ENCODE data around the gene TP53I13. TPM values are rescaled to one million over a fixed set of nuclear protein-coding genes. Genes with fewer than 3 reads are reported as not detected.
A peak's percentile ranks its signal among the peaks of the same experiment; 100 is the strongest.

The TP53I13 gene
- total RNA-seq, 1 donor from 2014 or later, result 39.9 TPM

DNA sequence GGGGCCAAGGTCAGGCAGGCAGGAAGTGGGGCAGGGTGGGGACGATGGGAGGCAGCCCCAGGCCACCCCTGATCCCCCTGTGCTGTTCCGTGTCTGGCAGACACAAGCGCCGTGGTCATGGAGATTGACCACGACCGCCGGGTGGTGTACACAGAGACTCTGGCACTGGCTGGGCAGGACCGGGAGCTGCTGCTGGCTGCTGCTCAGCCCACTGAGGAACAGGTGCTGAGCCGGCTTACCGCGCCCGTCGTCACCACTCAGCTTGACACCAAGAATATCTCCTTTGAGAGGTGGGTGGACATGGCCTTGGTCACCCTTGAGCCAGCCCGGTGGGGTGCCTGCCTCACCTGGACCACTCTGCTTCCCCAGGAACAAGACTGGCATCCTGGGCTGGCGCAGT is 40.5 kb downstream of the TP53I13 start:
- intact Hi-C loops (cut with DNase I), result no loop called here
- ATAC-seq, result no peak
- DNase-seq (ENCODE audit: low spot score), result no peak

DNA sequence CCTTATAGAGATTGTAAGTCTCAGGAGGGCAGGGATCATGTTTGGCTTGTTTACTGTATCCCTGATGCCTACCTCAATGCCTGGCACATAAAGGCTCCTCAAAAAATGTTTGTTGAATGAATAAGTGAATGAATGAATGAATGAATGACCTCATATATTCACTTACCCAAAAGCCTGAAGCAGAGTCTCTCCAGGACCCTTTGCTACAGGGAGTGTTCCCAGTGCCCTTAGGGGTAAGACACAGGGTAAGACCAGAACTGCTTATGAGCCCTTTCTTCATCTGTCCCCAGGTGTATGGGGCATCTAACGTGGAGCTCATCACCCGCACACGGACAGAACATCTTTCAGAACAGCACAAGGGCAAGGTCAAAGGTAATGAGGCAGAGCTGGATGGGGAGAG is 41.9 kb downstream of the TP53I13 start:
- DNase-seq (ENCODE audit: low spot score), result no peak
- ATAC-seq, result no peak
- intact Hi-C loops (cut with DNase I), result no loop called here

DNA sequence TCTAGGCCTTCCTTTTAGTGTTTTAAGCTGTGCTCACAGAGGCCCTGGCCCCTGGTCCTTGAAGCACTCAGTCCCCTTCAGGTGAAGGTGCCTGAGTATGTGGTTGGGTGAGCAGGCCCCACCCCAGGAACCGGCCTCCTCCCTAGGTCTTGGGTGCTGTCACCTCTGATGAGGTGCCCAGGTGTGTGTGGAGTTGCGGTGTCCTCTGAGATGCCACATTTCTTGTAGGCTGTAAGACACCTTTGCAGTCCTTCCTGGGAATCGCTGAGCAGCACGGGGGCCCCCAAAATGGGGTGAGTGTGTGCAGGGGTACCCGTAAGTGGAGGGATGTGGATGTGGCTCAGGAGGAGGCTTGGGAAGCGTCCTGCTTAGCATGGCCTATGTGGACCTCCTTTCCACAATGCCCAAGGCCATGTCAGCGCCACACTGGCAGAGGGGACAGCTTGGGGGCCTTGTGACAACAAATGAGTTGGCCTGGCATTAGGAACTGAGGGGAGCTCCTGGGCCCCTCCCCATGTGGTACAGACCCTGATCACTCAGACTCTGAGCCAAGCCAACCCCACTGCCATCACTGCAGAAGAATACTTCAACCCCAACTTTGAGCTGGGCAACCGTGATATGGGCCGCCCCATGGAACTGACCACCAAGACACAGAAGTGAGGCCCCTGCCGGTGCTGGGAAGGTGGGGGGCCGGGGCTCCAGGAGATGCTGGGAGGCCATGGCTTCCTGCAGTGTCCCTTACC is 43.0 kb downstream of the TP53I13 start:
- ATAC-seq (no peak), DNase-seq (ENCODE audit: low spot score) (no peak)
- intact Hi-C loops (cut with DNase I), result no loop called here

DNA sequence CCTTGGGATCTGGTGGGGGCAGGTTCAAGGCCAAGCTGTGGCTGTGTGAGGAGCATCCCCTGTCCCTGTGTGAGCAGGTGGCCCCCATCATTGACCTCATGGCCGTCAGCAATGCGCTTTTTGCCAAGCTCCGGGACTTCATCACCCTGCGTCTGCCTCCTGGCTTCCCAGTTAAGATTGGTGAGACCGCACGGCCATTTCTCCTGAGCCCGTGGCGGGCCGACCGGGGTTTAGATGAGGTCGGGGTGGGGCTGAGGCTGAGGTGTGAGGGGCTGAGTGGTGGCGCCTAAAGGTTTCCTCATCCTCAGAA is 43.5 kb downstream of the TP53I13 start:
- intact Hi-C loops (cut with DNase I), result no loop called here
- no peak for ATAC-seq
- DNase-seq (ENCODE audit: low spot score), result no peak

DNA sequence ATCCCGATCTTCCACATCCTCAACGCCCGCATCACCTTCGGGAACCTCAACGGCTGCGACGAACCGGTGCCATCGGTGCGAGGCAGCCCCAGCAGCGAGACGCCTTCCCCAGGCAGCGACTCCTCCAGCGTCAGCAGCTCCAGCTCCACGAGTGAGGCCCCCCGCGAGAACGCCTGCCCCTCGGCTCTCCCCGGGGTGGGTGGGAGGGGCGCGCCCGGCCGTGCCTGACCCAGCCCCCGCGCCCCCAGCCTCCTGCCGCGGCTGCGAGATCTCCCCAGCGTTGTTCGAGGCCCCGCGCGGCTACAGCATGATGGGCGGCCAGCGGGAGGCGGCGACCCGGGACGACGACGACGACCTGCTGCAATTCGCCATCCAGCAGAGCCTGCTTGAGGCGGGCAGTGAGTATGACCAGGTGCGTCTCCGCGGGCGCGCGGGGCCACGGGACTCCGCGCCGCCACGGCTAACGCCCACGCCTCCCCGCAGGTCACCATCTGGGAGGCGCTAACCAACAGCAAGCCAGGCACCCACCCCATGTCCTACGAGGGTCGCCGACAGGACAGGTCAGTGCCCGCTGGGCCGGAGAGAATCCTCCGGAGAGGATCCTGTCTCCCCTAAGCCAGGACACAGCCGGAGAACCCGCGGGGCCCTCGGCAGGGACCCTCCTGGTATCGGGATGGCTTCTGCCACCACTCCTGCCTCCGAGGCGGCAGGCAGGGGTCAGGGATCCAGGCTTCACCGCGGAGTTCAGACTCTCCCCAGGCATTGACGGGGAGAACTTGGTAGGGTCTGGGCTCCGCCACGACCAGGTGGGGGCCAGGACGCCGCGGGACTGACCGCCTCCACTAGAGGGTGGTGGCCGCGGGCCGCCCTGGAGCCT is 44.1 kb downstream of the TP53I13 start:
- ATAC-seq, result no peak
- intact Hi-C loops (cut with DNase I), result no loop called here
- no peak for DNase-seq (ENCODE audit: low spot score)

DNA sequence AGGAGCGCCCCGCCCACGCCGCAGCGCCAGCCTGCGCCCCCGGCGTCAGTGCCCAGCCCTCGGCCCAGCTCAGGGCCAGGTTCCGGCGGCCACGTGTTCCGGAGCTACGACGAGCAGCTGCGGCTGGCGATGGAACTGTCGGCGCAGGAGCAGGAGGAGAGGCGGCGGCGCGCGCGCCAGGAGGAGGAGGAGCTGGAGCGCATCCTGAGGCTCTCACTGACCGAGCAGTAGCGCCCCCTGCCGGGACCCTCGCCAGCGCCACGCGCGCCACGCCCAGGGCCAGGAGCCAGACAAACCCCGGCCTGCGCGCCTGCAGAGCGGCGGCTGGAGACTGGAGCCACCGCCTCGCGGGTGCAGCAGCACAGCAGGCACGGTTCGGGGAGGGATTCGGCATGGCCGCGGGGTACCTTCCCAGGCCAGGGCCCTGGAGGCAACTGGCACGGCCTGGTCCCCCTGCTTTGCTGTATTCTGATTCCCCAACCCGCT is 44.9 kb downstream of the TP53I13 start:
- ATAC-seq (peak; percentile 75), DNase-seq (ENCODE audit: low spot score) (peak; percentile 98)
- intact Hi-C loops (cut with DNase I), result no loop called here

DNA sequence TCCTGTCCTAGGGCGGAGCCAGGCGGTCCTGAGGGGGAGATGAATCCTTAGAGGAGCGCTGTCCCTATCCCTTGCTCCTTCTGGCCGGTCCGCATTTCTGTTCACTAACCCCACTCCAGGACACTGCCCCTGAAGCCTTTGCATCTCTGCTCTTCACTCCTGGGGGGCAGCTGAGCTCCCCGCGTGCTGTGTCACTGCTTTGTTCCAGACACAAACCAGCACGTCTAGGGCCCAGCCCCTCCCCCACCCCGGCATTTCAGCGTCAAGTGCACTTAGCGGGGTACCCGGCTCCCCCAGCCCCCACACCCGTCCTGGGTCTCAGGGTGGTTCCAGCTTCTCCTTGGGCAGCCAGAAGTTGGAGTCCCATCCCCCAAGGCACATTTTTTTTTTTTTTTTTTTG is 45.4 kb downstream of the TP53I13 start:
- ATAC-seq (no peak), DNase-seq (ENCODE audit: low spot score) (peak; percentile 70)
- intact Hi-C loops (cut with DNase I), result no loop called here

DNA sequence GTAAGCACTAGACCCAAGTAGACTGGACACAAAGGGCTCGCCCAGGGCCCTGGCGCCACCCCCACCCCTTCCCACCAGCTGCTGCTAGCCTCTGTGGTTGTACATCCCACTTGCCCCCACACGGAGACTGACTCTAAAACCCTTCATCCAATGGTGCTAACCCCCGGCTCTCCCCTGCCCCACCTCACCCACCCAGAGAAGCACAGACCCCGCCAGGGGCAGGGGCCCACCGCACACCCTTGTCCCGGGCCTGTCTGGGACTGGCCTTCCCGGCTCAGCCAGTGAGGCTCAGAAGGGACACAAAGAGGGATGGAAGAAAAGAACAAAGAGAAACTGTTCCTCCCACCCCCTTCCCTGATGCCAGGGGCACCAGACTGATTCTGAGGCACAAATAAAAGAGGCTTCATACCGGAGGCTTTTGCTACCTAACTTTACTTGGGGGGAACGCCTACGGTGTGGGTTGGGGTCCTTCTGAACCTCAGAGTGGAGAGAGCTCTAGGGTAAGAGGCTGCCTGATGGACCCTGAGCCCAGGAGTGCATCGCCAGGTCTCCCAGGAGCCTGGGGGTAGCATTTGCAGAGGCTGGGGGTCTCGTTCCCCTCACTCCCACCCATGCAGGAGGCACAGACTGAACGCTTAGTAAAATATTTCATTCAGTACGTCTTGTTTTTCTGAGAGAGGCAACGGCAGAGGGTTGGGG is 46.0 kb downstream of the TP53I13 start:
- no peak for ATAC-seq
- intact Hi-C loops (cut with DNase I), result no loop called here

DNA sequence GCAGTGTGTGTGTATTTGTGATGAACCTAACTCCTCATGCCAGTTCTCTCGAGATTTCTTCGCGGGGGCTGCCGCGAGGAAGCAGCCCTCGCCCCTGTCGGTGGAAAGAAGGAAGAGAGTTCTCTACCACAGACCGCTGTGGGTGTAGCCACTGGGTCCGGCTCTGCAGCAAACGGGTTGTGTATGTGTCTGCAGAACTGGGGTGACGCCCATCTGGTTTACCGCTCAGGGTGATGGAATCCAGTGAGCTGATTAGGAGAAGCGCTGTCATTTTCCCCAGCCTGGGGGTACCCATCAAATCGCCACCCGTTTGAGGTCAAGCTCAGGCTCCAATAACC is 46.5 kb downstream of the TP53I13 start:
- peak; percentile 4 for ATAC-seq

More for the DNA sequence above, 46.0 kb downstream of the TP53I13 start:
- DNase-seq (ENCODE audit: low spot score), result peak; percentile 60

DNA sequence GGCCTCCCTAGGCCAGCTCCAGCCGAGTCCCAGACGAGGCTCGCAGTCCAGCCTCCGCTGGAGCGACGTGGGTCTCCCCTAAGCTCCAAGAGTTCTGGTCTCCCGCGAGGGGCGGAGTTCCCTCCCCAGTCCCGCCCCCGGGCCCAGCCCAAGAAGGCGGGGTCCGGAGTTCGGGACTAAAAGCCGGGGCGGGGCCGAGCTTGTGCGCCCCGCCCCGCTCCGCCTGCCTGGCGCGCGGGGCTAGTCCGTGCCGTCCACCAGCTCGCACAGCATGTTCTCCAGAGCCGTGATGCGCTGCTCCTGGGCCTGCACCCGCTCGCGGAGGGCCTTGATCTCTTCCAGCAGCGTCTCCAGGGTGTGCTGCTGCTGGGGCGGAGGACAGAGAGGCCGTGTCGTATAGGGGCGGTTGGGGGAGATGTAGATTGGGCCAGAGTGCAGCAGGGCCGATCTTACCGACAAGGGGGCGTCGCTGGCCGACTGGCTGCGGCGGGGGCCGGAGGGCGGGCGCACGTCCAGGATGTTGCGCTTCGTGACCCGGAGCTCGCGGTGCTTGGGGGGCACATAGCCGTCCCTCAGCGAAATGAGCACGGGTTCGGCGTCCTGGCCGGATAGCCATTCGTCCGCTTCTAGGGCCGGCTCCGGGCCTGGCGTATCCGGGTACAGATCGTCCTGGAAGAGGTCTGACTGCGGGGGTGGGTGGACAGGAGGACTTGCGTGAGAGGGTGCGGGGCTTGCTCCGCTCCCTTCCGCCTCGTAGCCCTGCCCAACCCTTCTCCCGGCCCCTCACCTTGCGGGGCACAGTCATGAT is 47.2 kb downstream of the TP53I13 start:
- peak; percentile 92 for DNase-seq (ENCODE audit: low spot score)
- ATAC-seq, result peak; percentile 85
- intact Hi-C loops (cut with DNase I), result no loop called here

More for the DNA sequence above, 46.5 kb downstream of the TP53I13 start:
- intact Hi-C loops (cut with DNase I), result no loop called here
- peak; percentile 68 for DNase-seq (ENCODE audit: low spot score)

DNA sequence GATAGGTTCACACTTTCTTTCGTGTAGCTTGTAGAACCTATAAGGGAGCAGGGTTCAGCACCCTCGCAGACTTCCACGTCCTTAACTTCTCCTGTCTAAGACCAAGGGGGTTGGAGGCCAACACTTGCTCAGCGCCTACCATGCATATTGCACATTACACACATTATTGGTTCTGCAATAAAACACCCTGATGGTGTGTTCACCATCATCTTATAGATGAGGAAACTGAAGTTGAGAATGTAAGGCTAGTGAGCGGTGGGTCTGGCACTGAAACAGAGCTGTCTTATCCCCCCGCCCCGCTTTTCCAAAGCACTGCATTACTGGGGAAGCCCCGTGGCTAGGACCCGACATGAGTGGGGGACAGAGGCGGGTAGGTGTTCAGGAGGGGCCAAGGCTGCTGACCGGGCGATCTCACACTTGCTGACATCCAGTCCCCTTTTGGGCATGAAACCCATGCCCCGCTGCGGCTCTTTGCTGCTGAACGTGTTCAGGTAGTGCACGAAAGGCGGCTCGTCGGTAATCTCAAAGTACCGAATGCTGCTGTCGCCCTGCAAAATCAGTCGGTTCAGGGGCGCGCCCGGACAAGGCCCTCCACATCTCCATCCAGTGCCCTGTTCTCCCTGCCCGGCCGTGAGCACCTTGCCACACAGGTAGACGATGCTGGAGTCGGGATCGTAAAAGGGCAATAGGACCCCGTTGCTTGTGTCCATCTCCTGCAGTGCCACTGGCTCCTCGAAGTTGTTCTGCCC is 48.0 kb downstream of the TP53I13 start:
- intact Hi-C loops (cut with DNase I), result no loop called here
- ATAC-seq, result no peak

DNA sequence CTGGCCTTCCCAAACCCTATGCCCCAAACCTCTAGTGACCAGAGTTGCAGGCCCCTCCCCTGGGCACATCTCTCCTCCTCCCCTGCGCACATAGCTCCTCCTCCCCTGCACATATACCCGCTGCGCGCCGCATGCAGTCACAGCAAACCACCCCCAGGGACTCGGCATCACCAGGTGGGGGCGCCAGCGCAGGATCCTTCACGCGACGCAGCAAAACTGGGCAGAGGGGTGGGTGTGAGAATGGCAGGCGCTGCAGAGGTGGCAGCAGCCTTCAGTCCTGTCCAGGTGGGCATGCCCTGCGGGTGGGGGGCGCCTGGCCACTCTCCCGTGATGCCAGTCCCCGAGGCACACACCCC is 48.6 kb downstream of the TP53I13 start:
- DNase-seq (ENCODE audit: low spot score) (peak; percentile 85), ATAC-seq (peak; percentile 28)
- intact Hi-C loops (cut with DNase I), result no loop called here

More for the DNA sequence above, 48.0 kb downstream of the TP53I13 start:
- DNase-seq (ENCODE audit: low spot score), result peak; percentile 59

DNA sequence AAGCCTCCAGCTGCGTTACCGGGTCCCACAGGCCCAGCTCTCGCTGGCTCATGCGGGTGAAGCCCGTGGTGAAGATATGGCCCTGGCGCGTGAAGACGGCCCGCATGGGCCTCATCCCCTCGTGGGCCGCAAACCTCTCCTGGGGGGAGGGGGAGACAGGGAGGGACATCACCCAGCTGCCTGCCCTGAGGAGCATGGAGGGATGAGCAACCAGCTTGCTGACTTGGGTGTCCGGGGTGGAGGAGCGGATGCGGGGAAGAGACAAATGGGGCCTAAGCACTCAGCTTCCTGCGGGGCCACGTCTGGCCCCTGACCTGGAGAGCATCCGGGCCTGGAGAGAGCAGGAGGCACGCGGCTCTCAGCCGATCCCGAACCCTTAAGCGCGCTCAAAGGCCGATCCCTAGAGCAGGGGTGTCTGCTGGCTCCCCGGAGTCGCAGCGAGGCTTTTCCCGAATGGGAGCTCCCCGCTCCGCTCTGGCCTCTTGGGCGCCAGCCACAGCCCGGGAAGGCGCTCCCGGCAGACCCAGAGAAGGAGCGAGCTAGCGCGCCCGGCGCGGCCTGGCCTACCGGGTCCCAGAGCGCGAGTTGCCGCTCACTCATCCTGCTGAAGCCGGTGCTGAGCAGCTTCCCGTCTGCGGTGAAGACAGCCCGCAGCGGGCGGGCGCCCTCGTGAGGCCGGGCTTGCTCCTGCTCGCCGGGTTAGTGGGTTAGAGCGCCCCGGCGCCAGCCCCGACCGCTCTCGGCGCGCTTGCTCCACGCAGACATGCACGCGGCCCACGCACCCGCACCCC is 49.2 kb downstream of the TP53I13 start:
- DNase-seq (ENCODE audit: low spot score), result peak; percentile 89
- peak; percentile 31 for ATAC-seq
- intact Hi-C loops (cut with DNase I), result no loop called here

DNA sequence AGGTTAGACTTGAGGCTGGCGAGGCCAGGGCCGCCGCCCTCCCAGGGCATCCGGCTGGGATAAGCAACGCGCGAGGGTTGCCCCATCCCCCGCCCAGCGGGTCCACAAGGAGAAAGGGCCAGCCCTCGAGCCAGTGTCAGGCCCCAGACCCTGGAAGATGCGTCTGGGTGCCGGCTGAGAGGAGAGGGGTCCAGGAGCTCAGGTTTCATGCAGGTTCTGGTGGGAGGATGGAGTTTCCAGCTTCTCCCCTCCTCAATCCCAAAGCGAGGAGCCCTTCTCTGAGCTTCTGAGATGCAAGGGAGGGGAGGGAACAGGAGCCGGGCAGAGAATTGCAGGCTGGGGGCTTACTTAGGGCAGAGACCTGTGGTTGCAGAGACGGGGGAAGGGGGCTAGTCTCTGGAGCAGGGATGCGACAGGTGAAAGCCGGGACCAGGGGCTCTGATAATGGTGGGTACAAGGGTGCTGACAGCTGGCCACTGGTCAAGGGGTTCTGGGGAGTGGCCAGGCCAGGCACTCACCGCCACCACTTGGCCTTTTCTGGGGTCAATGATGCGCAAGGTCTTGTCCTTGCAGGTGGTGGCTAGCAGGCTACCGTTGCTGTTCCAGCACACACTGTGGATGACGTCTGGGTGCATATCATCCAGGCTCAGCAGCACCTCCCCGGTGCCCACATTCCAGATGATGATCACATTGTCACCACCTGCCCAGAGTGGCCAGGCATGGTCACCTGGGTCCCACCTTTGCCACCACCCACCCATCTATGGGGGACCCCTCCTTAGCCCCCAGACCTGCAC is 50.0 kb downstream of the TP53I13 start:
- ATAC-seq, result no peak
- intact Hi-C loops (cut with DNase I), result no loop called here
- DNase-seq (ENCODE audit: low spot score), result peak; percentile 61

DNA sequence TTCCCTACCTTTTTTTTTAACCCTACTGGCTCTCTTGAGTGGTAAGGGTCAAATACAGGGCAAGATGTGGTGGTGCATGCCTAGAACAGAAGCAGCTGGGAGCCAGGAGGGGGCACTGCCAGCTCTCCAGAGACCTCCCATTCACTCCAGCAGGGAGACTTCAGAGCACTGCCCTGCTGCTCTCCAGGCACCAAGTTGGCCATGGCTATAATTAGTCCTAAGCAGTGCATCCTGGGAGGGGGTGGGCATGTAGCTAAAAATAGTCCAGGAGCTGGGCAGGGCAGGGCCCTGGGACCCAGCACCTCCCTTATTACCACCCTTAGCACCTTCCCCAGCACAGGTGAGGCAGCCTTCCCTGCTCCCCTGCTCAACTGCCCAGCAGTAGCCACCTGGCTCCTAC is 50.8 kb downstream of the TP53I13 start:
- ATAC-seq (no peak), DNase-seq (ENCODE audit: low spot score) (peak; percentile 34)
- intact Hi-C loops (cut with DNase I), result no loop called here

DNA sequence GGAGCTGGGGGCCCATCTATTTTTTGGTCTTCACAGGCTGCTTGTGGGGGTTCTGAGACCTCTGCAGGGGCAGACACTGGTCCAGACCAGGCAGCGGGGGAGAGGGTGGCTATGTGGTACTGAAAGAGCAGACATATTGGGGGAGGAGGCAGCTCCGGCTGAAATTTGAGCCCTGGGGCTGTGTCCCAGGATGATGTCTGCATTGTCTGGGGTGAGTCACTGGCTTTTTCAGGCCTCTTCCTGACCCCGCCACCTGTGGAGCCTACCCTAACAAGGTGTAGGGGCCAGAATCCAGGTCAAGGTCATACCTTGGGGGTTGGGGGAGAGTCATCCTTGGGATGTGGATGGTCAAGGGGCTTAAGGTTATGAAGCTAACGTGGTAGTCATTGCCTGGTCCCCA is 51.8 kb downstream of the TP53I13 start:
- intact Hi-C loops (cut with DNase I), result no loop called here
- no peak for DNase-seq (ENCODE audit: low spot score)
- ATAC-seq, result no peak

Measured in sciatic nerve (tissue), 2 donors.